GM19467 (cell line): ENCODE results near the gene ABHD11.
A peak's percentile ranks its signal among the peaks of the same experiment; 100 is the strongest.
"Not testable (repeated sequence)": the region's sequence is repeated elsewhere in the genome, so short reads cannot be mapped to it uniquely, and the experiment has no call there.

ENCODE experiments used
- ATAC-seq: cut with Tn5 transposase; IDR thresholded peaks from one replicate; pipeline ENCODE4 v1.9.1; 2021; ENCODE audit warnings: mild to moderate bottlenecking, moderate library complexity; ENCODE audit not compliant: unreplicated experiment

Gene ABHD11

GRCh38 chr7:73720443-73720842 lies 18.2 kb downstream of the ABHD11 start:
- not testable (repeated sequence) for ATAC-seq

GRCh38 chr7:73719806-73720169 lies 18.8 kb downstream of the ABHD11 start:
- no peak for ATAC-seq

- ATAC-seq: peak; percentile 49
These were observed 19.4 kb downstream of the ABHD11 start, which contains the start of gene STX1A for GRCh38 chr7:73718905-73719805. STX1A (minus strand) TSS chr7:73719669; CDS start chr7:73719631, 38 bp downstream.

GRCh38 chr7:73718438-73718881 lies 20.1 kb downstream of the ABHD11 start:
- no peak for ATAC-seq

- ATAC-seq: no peak
These were observed 20.6 kb downstream of the ABHD11 start for GRCh38 chr7:73717991-73718405.

- ATAC-seq: no peak
These were observed 21.4 kb downstream of the ABHD11 start for GRCh38 chr7:73717025-73717807.

GRCh38 chr7:73716318-73716890 lies 22.2 kb downstream of the ABHD11 start:
- ATAC-seq: no peak

GRCh38 chr7:73715648-73716317 lies 22.8 kb downstream of the ABHD11 start:
- ATAC-seq: no peak

- not testable (repeated sequence) for ATAC-seq
These were observed 25.3 kb downstream of the ABHD11 start for GRCh38 chr7:73713319-73713718.

- ATAC-seq: no peak
These were observed 25.8 kb downstream of the ABHD11 start for GRCh38 chr7:73712773-73713172.

GRCh38 chr7:73708961-73709549 lies 29.5 kb downstream of the ABHD11 start:
- ATAC-seq: no peak

GRCh38 chr7:73707045-73707631 lies 31.5 kb downstream of the ABHD11 start:
- no peak for ATAC-seq

- no peak for ATAC-seq
These were observed 32.2 kb downstream of the ABHD11 start for GRCh38 chr7:73706126-73707044.

- ATAC-seq: no peak
These were observed 33.1 kb downstream of the ABHD11 start for GRCh38 chr7:73705551-73705920.

- no peak for ATAC-seq
These were observed 33.7 kb downstream of the ABHD11 start for GRCh38 chr7:73704640-73705550.

- no peak for ATAC-seq
These were observed 34.6 kb downstream of the ABHD11 start for GRCh38 chr7:73703757-73704639.

GRCh38 chr7:73703225-73703624 lies 35.4 kb downstream of the ABHD11 start:
- no peak for ATAC-seq
